ENCODE data around the gene KNCN. TPM values are rescaled to one million over a fixed set of nuclear protein-coding genes. Genes with fewer than 3 reads are reported as not detected.

Gene KNCN
- total RNA-seq, 1 experiment from 2014 or later = not detected

DNA sequence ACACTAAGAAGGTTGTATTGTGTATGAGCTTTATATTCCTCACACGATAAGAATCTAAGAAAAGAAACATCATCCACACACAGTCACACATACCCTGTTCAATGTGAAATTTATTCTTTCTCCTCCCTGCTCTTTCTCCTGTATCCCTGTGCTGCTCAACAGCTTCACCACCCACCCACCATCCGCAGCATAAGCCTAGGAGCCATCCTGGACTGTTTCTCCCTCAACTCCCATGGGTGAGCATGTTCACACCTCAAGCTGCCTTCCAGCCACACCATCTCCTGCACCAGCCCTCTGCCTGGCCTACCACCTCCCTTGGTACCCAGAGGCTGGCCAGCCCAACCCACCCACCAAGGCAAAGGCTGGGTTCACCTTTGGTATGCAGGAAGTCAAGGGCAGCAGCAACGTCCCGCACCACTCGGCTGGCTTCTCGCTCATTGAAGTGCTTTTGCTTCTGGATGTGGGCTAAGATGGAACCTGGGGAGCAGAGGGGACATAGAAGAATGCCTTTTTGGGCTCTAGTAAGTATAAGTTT, 20.3 kb upstream of the KNCN start:
- no peaks in the 10 kb centered on the region for H3K27me3 ChIP-seq (ENCODE audit: insufficient read depth, low read length)
- peak overlapping the region in 1 of 3 experiments; percentile 57; a peak in 1 of 7 replicates for H3K27ac Mint-ChIP-seq
- no peak overlapping the region for H2BK120ac ChIP-seq (ENCODE audit: low read depth, low read length, poor library complexity, severe bottlenecking)
- H3K4ac ChIP-seq (ENCODE audit: low read depth, low read length) = no peak overlapping the region
- no peak overlapping the region for H2AK5ac ChIP-seq (ENCODE audit: insufficient read length, low read length)
- H4K8ac ChIP-seq (replicated peaks; ENCODE audit: insufficient read length, low read depth, low read length) = no peak overlapping the region
- peaks cover 0 to 3% (median 0%) of the 10 kb centered on the region in 3 experiments; a peak in 3 of 7 replicates for H3K36me3 Mint-ChIP-seq (ENCODE audit: insufficient read depth in 1 of 3, low read depth in 3 of 3)
- no peaks in the 10 kb centered on the region for H4K20me1 ChIP-seq (ENCODE audit: control insufficient read depth, insufficient read depth, insufficient read length)
- H3K79me1 ChIP-seq (ENCODE audit: insufficient read depth, low read depth, low read length, poor library complexity, severe bottlenecking) = no peaks in the 10 kb centered on the region
- H3K9me3 Mint-ChIP-seq = no peaks in the 10 kb centered on the region
- H3K9ac ChIP-seq (ENCODE audit: extremely low read depth, insufficient read length, low read length) = no peak overlapping the region
- H3K27me3 Mint-ChIP-seq (ENCODE audit: low read depth) = no peaks in the 10 kb centered on the region
- H3K79me2 ChIP-seq (ENCODE audit: insufficient read depth, low read length) = no peaks in the 10 kb centered on the region
- H3K23ac ChIP-seq (ENCODE audit: insufficient read length, low read depth, low read length) = no peak overlapping the region
- H3K14ac ChIP-seq (ENCODE audit: insufficient read depth, low read length) = 0 out of 2 replicates have a peak overlapping the region, but pooled peaks have one; percentile 31
- H4K91ac ChIP-seq (ENCODE audit: insufficient read length, low read depth, low read length) = no peak overlapping the region
- H4K5ac ChIP-seq (ENCODE audit: insufficient read length, low read depth, low read length) = no peak overlapping the region
- H3K18ac ChIP-seq (ENCODE audit: insufficient read length, low read depth, low read length) = no peak overlapping the region
- DNase-seq = no peak
- no peak overlapping the region for H3K27ac ChIP-seq (ENCODE audit: insufficient read length, low read depth, low read length)
- H3K4me1 ChIP-seq (ENCODE audit: insufficient read depth, low read length) = no peaks in the 10 kb centered on the region; the same call in 1 of the 2 replicates
- WGBS (ENCODE audit: extremely low coverage, insufficient read length, low lambda C conversion rate) = no CpG with 5 or more reads among the region's 6 CpGs
- no peak overlapping the region for H3K4me2 ChIP-seq (ENCODE audit: insufficient read depth, insufficient read length, low read length)
- no peak overlapping the region for H3T11ph ChIP-seq (ENCODE audit: low read length)
- H3K4me3 Mint-ChIP-seq = no peak overlapping the region; a peak in 1 of 5 replicates
- H3K23me2 ChIP-seq (ENCODE audit: insufficient read length, low read depth, low read length, poor library complexity, severe bottlenecking) = peaks cover 2% of the 10 kb centered on the region
- no peak overlapping the region for H2BK5ac ChIP-seq (ENCODE audit: insufficient read length, low read length)
- peaks cover 31 to 45% of the 10 kb centered on the region in 2 experiments for H3K4me1 Mint-ChIP-seq
- no peak overlapping the region for H2BK20ac ChIP-seq (ENCODE audit: low read depth, low read length, poor library complexity, severe bottlenecking)
- H2BK12ac ChIP-seq (ENCODE audit: insufficient read length, low read depth, low read length) = no peak overlapping the region
- TF ChIP-seq, protein P1, sequence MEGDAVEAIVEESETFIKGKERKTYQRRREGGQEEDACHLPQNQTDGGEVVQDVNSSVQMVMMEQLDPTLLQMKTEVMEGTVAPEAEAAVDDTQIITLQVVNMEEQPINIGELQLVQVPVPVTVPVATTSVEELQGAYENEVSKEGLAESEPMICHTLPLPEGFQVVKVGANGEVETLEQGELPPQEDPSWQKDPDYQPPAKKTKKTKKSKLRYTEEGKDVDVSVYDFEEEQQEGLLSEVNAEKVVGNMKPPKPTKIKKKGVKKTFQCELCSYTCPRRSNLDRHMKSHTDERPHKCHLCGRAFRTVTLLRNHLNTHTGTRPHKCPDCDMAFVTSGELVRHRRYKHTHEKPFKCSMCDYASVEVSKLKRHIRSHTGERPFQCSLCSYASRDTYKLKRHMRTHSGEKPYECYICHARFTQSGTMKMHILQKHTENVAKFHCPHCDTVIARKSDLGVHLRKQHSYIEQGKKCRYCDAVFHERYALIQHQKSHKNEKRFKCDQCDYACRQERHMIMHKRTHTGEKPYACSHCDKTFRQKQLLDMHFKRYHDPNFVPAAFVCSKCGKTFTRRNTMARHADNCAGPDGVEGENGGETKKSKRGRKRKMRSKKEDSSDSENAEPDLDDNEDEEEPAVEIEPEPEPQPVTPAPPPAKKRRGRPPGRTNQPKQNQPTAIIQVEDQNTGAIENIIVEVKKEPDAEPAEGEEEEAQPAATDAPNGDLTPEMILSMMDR (conservative IDR thresholded peaks at IDR 0.05) = no peak
- no peaks in the 10 kb centered on the region for H3K9me3 ChIP-seq (ENCODE audit: control insufficient read depth, low read depth, low read length)
- H2AFZ ChIP-seq (ENCODE audit: low read length) = no peak overlapping the region
- H3K56ac ChIP-seq (ENCODE audit: insufficient read length, low read depth, low read length) = no peak overlapping the region
- H2BK15ac ChIP-seq (ENCODE audit: low read depth, low read length) = no peak overlapping the region
